Measurements from ENCODE around the gene PRDX1. TPM values are rescaled to one million over a fixed set of nuclear protein-coding genes. Genes with fewer than 3 reads are reported as not detected.
"Not testable (repeated sequence)": the region's sequence is repeated elsewhere in the genome, so short reads cannot be mapped to it uniquely, and the experiment has no call there.

Gene PRDX1
- total RNA-seq, 4 donors from 2014 or later, result 120 to 291 (median 189) TPM

GRCh38 chr1:45473302-45473701 is 48.4 kb downstream of the PRDX1 start:
- intact Hi-C loops (cut with DNase I; ENCODE audit: low total_unique reads) (no loop called here), in situ Hi-C loops (cut with MboI; ENCODE audit: low pct_ligation_motif_present in 1 of 4, low pct_unique_long_range_greater_than_20kb in 1 of 4, low sequenced_read_pairs in 3 of 4) (no loop called here)
- H3K4me3 ChIP-seq, result no peak overlapping the region
- no peaks in the 10 kb centered on the region for H3K36me3 ChIP-seq
- H3K4me1 ChIP-seq, result no peaks in the 10 kb centered on the region
- TF ChIP-seq POLR2A (IDR thresholded peaks at IDR 0.05) (no peak), POLR2AphosphoS5 (IDR thresholded peaks at IDR 0.05) (no peak), CTCF (IDR thresholded peaks at IDR 0.05) (no peak), EP300 (IDR thresholded peaks at IDR 0.05; ENCODE audit: low read depth) (no peak)
- no peaks in the 10 kb centered on the region for H3K9me3 ChIP-seq
- no peak overlapping the region for H3K27ac ChIP-seq
- no peak for DNase-seq
- 80 to 87% methylated on average over 2 of the region's 2 CpGs for WGBS, 2 donors (ENCODE audit: low coverage in 1 of 2)
- no peaks in the 10 kb centered on the region for H3K27me3 ChIP-seq

GRCh38 chr1:45470306-45470798 is 51.3 kb downstream of the PRDX1 start:
- no peaks in the 10 kb centered on the region for H3K9me3 ChIP-seq
- no peaks in the 10 kb centered on the region for H3K4me1 ChIP-seq
- H3K36me3 ChIP-seq, result no peaks in the 10 kb centered on the region
- intact Hi-C loops (cut with DNase I; ENCODE audit: low total_unique reads) (no loop called here), in situ Hi-C loops (cut with MboI; ENCODE audit: low pct_ligation_motif_present in 1 of 4, low pct_unique_long_range_greater_than_20kb in 1 of 4, low sequenced_read_pairs in 3 of 4) (no loop called here)
- H3K27ac ChIP-seq, result no peak overlapping the region
- H3K4me3 ChIP-seq, result no peak overlapping the region
- no peak for TF ChIP-seq CTCF (IDR thresholded peaks at IDR 0.05)
- no peak for TF ChIP-seq POLR2AphosphoS5 (IDR thresholded peaks at IDR 0.05)
- TF ChIP-seq POLR2A (IDR thresholded peaks at IDR 0.05), result no peak
- no peak for TF ChIP-seq EP300 (IDR thresholded peaks at IDR 0.05; ENCODE audit: low read depth)
- WGBS, 2 donors (ENCODE audit: low coverage in 1 of 2), result 56 to 63% methylated on average over 2 of the region's 2 CpGs
- no peaks in the 10 kb centered on the region for H3K27me3 ChIP-seq
- no peak for DNase-seq

- H3K27ac ChIP-seq; in situ Hi-C loops (cut with MboI; ENCODE audit: low pct_ligation_motif_present in 1 of 4, low pct_unique_long_range_greater_than_20kb in 1 of 4, low sequenced_read_pairs in 3 of 4); H3K9me3 ChIP-seq; H3K27me3 ChIP-seq; H3K4me3 ChIP-seq; H3K36me3 ChIP-seq; DNase-seq; H3K4me1 ChIP-seq: not testable (repeated sequence)
- 88 to 91% methylated on average over 3 to 9 of the region's 9 CpGs for WGBS, 2 donors (ENCODE audit: low coverage in 1 of 2)
- intact Hi-C loops (cut with DNase I; ENCODE audit: low total_unique reads), result loop anchor here (5.0 kb wide), 1 partner anchor 85 kb away; no protein-coding TSS in a partner anchor
These were observed 54.3 kb downstream of the PRDX1 start for GRCh38 chr1:45467353-45467752.

- in situ Hi-C loops (cut with MboI; ENCODE audit: low pct_ligation_motif_present in 1 of 4, low pct_unique_long_range_greater_than_20kb in 1 of 4, low sequenced_read_pairs in 3 of 4), result no loop called here
- H3K27me3 ChIP-seq, result no peaks in the 10 kb centered on the region
- H3K36me3 ChIP-seq, result no peaks in the 10 kb centered on the region
- DNase-seq, result no peak
- H3K9me3 ChIP-seq, result no peaks in the 10 kb centered on the region
- TF ChIP-seq POLR2AphosphoS5 (IDR thresholded peaks at IDR 0.05) (no peak), POLR2A (IDR thresholded peaks at IDR 0.05) (no peak)
- H3K4me1 ChIP-seq, result no peaks in the 10 kb centered on the region
- no peak overlapping the region for H3K27ac ChIP-seq
- no peak overlapping the region for H3K4me3 ChIP-seq
- intact Hi-C loops (cut with DNase I; ENCODE audit: low total_unique reads), result loop anchor here (5.0 kb wide), 1 partner anchor 83 kb away; no protein-coding TSS in a partner anchor
These were observed 56.4 kb downstream of the PRDX1 start for GRCh38 chr1:45465277-45465676.

Other genes starting within 250 kb of the PRDX1 start
- 1 to 10 TPM; 2.6 to 7.8 (median 4.3) TPM for gene HPDL, start 195.0 kb downstream of the PRDX1 start, total RNA-seq
- gene TOE1, start 181.7 kb downstream of the PRDX1 start, total RNA-seq, result 10 to 100 TPM in 3 of 4 donors, 1 to 10 TPM in 1; 4.8 to 58.7 (median 16.4) TPM
- gene MUTYH, start 181.4 kb downstream of the PRDX1 start, total RNA-seq, result 10 to 100 TPM; 28.7 to 78.2 (median 49.0) TPM
- gene TESK2, start 30.7 kb downstream of the PRDX1 start, total RNA-seq, result 10 to 100 TPM in 3 of 4 donors, 1 to 10 TPM in 1; 5.2 to 32.2 (median 14.5) TPM
- gene CCDC163, start 21.8 kb downstream of the PRDX1 start, total RNA-seq, result 1 to 10 TPM in 1 of 4 donors, under 1 TPM in 1, not detected in 2; 0.27 to 1.1 TPM
- 10 to 100 TPM in 1 of 4 donors, 1 to 10 TPM in 3; 3.7 to 21.3 (median 4.5) TPM for gene MMACHC, start 21.6 kb downstream of the PRDX1 start, total RNA-seq
- 100 to 1,000 TPM in 3 of 4 donors, 10 to 100 TPM in 1; 86.5 to 158 (median 128) TPM for gene AKR1A1, start 28.9 kb upstream of the PRDX1 start, total RNA-seq
- 10 to 100 TPM; 34.4 to 62.2 (median 37.5) TPM for gene NASP, start 62.2 kb upstream of the PRDX1 start, total RNA-seq
- 10 to 100 TPM in 2 of 4 donors, 1 to 10 TPM in 2; 9.0 to 21.3 (median 10.0) TPM for gene CCDC17, start 102.2 kb upstream of the PRDX1 start, total RNA-seq
- gene GPBP1L1, start 164.6 kb upstream of the PRDX1 start, total RNA-seq, result 100 to 1,000 TPM; 162 to 284 (median 222) TPM
- 10 to 100 TPM in 3 of 4 donors, 1 to 10 TPM in 1; 6.4 to 47.2 (median 28.0) TPM for gene TMEM69, start 166.3 kb upstream of the PRDX1 start, total RNA-seq
- gene IPP, start 228.8 kb upstream of the PRDX1 start, total RNA-seq, result 10 to 100 TPM; 12.8 to 36.4 (median 15.8) TPM